HepG2 (cell line): ENCODE measurements around the gene DIP2C. TPM values are rescaled to one million over a fixed set of nuclear protein-coding genes. Genes with fewer than 3 reads are reported as not detected.

Source experiments
- ATAC-seq: fragments of 200-7000 bp; cut with Tn5 transposase; 3 replicates; pipeline ENCODE4 v1.9.1; 2020; ENCODE audit warnings: mild to moderate bottlenecking, moderate library complexity
- BruUV-seq: library from RNA; stranded (reverse); fragments of 400-500 nt; replicated peaks from 2 replicates; lab custom pipeline; 2021; lab: Mats Ljungman, UMichigan
- CTCF ChIA-PET: fragments of 300-600 bp; formaldehyde crosslinking; extraction: SDS; loops from one replicate; lab custom pipeline; 2021; ENCODE audit warnings: low total read pairs, inconsistent platforms, low intra/inter-chr PET ratio; lab: Yijun Ruan, JAX
- POLR2A ChIA-PET: fragments of 350-600 bp; sonication (Branson Sonifier 250); formaldehyde crosslinking; loops from one replicate; lab custom pipeline; 2020; ENCODE audit warnings: antibody characterized with exemption, inconsistent platforms; lab: Yijun Ruan, JAX
- DNase-seq: peaks from one replicate; pipeline ENCODE4 v3.0.0-alpha.2; 2015; ENCODE audit warnings: low spot score
- FAIRE-seq: peaks from 3 replicates; lab custom pipeline; 2011; peaks lifted over from hg19 to GRCh38; lab: Jason Lieb, UNC
- H2AFZ ChIP-seq: one replicate; pipeline ENCODE4 v1.6.1; 2011; ENCODE audit warnings: low read length, inconsistent platforms
- H3K27ac ChIP-seq: fragments of 300-600 bp; 3 replicates; pipeline ENCODE4 v1.8.0; 2011; ENCODE audit warnings: mixed run types, mild to moderate bottlenecking, mixed read lengths, low read length, inconsistent platforms; ENCODE audit not compliant: insufficient read depth; ENCODE audit errors: extremely low read length
- H3K27me3 ChIP-seq, 2 experiments: fragments of 200-600 bp in 1 of 2; 2 replicates in 1 of 2; 3 replicates in 1 of 2; pipeline versions ENCODE4 v1.6.0 to v1.8.0; 2011; ENCODE audit warnings: low read length in 2 of 2, mild to moderate bottlenecking in 2 of 2, moderate library complexity in 2 of 2, inconsistent platforms in 1 of 2; ENCODE audit not compliant: insufficient read depth in 2 of 2, control insufficient read depth in 1 of 2
- H3K36me3 ChIP-seq, 2 experiments: fragments of 200-600 bp in 1 of 2; replicated peaks in 1 of 2; 2 replicates in 1 of 2; 3 replicates in 1 of 2; pipeline versions ENCODE4 v1.5.1 to v1.8.0; 2011; ENCODE audit warnings: low read length in 2 of 2, inconsistent platforms in 1 of 2; ENCODE audit not compliant: insufficient read depth in 2 of 2, control insufficient read depth in 1 of 2
- H3K4me1 ChIP-seq: 2 replicates; pipeline ENCODE4 v1.5.1; 2012; ENCODE audit warnings: low read length, inconsistent platforms; ENCODE audit not compliant: insufficient read depth
- H3K4me2 ChIP-seq: 2 replicates; pipeline ENCODE4 v1.6.0; 2011; ENCODE audit warnings: low read depth, low read length, inconsistent platforms
- H3K4me3 ChIP-seq, 3 experiments: fragments of 200-600 bp in 1 of 3; sonication (generic), shearing (Covaris generic) in 1 of 3; replicated peaks in 1 of 3; 2 replicates each; pipeline ENCODE4 v1.5.1; 2011 to 2016; ENCODE audit warnings: low read length in 3 of 3, inconsistent platforms in 2 of 3, low read depth in 2 of 3, mild to moderate bottlenecking in 2 of 3, control low read depth in 1 of 3, mixed read lengths in 1 of 3; ENCODE audit not compliant: insufficient read depth in 1 of 3
- H3K79me2 ChIP-seq: one replicate; pipeline ENCODE4 v1.6.1; 2011; ENCODE audit warnings: low read length, inconsistent platforms; ENCODE audit not compliant: insufficient read depth
- H3K9ac ChIP-seq: 2 replicates; pipeline ENCODE4 v1.6.0; 2011; ENCODE audit warnings: mild to moderate bottlenecking, low read depth, low read length, inconsistent platforms; ENCODE audit not compliant: insufficient read depth
- H3K9me3 ChIP-seq: 2 replicates; pipeline ENCODE4 v1.5.1; 2012; ENCODE audit warnings: mild to moderate bottlenecking, low read length
- H4K20me1 ChIP-seq: 2 replicates; pipeline ENCODE4 v1.6.0; 2011; ENCODE audit warnings: inconsistent platforms, mild to moderate bottlenecking, low read length, moderate library complexity; ENCODE audit not compliant: insufficient read depth
- CBX5 ChIP-seq: sonication (generic); formaldehyde crosslinking; IDR thresholded peaks from 2 replicates; pipeline ENCODE4 v1.4.0; 2020; ENCODE audit warnings: missing genetic modification reagents, borderline replicate concordance
- HNRNPK ChIP-seq: fragments of 200-400 bp; formaldehyde crosslinking; IDR thresholded peaks from 2 replicates; pipeline ENCODE4 v1.6.1; 2018; ENCODE audit warnings: low read length, low read depth, moderate library complexity, mild to moderate bottlenecking; ENCODE audit not compliant: poor library complexity, severe bottlenecking
- NR2F1 ChIP-seq, 2 experiments: fragments of 450-650 bp in 1 of 2; formaldehyde crosslinking in 1 of 2; IDR thresholded peaks; 2 replicates each; pipeline versions ENCODE4 v1.5.0 to v1.6.1; 2016 to 2020; ENCODE audit warnings: mild to moderate bottlenecking in 1 of 2, missing compliant biosample characterization in 1 of 2, missing genetic modification reagents in 1 of 2, moderate library complexity in 1 of 2
- SMARCE1 ChIP-seq: fragments of 450-650 bp; IDR thresholded peaks from 2 replicates; pipeline ENCODE4 v1.6.1; 2017; ENCODE audit warnings: borderline replicate concordance
- YEATS4 ChIP-seq: sonication (generic); formaldehyde crosslinking; IDR thresholded peaks from 2 replicates; pipeline ENCODE4 v1.4.0; 2020; ENCODE audit warnings: missing genetic modification reagents, borderline replicate concordance
- ZC3H13 ChIP-seq: sonication (generic); formaldehyde crosslinking; IDR thresholded peaks from 2 replicates; pipeline ENCODE4 v1.8.1; 2023; ENCODE audit warnings: mild to moderate bottlenecking, missing genetic modification reagents, moderate library complexity
- ZNF136 ChIP-seq: sonication (generic); formaldehyde crosslinking; IDR thresholded peaks from 2 replicates; pipeline ENCODE4 v1.8.1; 2022; ENCODE audit warnings: low read depth, mild to moderate bottlenecking, moderate library complexity, missing genetic modification reagents
- ZNF224 ChIP-seq: sonication (generic); formaldehyde crosslinking; IDR thresholded peaks from 2 replicates; pipeline ENCODE4 v1.5.0; 2020; ENCODE audit warnings: mild to moderate bottlenecking, missing genetic modification reagents
- ZNF263 ChIP-seq: sonication (generic); formaldehyde crosslinking; IDR thresholded peaks from 2 replicates; pipeline ENCODE4 v1.4.0; 2020; ENCODE audit warnings: missing genetic modification reagents
- WGBS: methylation state at CpG from one replicate; pipeline ENCODE4 v1.1.6; 2017; ENCODE audit warnings: low lambda C conversion rate; 5-methylcytosine and 5-hydroxymethylcytosine counted together
- in situ Hi-C: cut with HindIII; loops from 2 replicates; pipeline ENCODE4 v1.10.0; 2017; ENCODE audit warnings: low pct_unique_long_range_greater_than_20kb; ENCODE audit not compliant: extremely low pct_ligation_motif_present
- intact Hi-C: fragments of 100-400 bp; cut with micrococcal nuclease; formaldehyde crosslinking; loops from one replicate; pipeline ENCODE4 v1.10.0; 2022; ENCODE audit not compliant: unreplicated experiment
- polyA plus RNA-seq, 8 experiments: library from polyadenylated mRNA; depleted of rRNA in 3 of 8; stranded (reverse) in 7 of 8; unstranded in 1 of 8; fragments of >200 nt; fragmentation: Illumina TruSeq in 4 of 8; extraction: Trizol in 4 of 8; gene quantifications; 2 replicates each; pipeline versions ENCODE4 v1.2.1 to v1.2.3, GENCODE V29; 2011 to 2016; ENCODE audit warnings: low read depth in 4 of 8, missing spikeins in 1 of 8, mixed read lengths in 1 of 8; ENCODE audit not compliant: insufficient read depth in 1 of 8
- total RNA-seq, 5 experiments: library from RNA; depleted of rRNA; stranded (reverse); fragments of >200 nt; fragmentation: Illumina TruSeq; extraction: Trizol; gene quantifications; 2 replicates each; pipeline ENCODE4 v1.2.3, GENCODE V29; 2016; ENCODE audit warnings: low read depth in 1 of 5
- TF ChIP-seq, protein P1 (sequence below): sonication (generic); formaldehyde crosslinking; IDR thresholded peaks from 2 replicates; pipeline ENCODE4 v1.5.0; 2020; ENCODE audit warnings: missing genetic modification reagents, mild to moderate bottlenecking, borderline replicate concordance
- TF ChIP-seq, protein P2 (sequence below): sonication (generic); formaldehyde crosslinking; IDR thresholded peaks from 2 replicates; pipeline ENCODE4 v1.5.0; 2020; ENCODE audit warnings: mild to moderate bottlenecking, missing genetic modification reagents, borderline replicate concordance

DIP2C gene
- total and polyA plus RNA-seq, 2 of the 13 experiments (the other 11 are each of a cell fraction or from before 2014, with no cell fraction given): 2.2 to 2.7 TPM

DNA sequence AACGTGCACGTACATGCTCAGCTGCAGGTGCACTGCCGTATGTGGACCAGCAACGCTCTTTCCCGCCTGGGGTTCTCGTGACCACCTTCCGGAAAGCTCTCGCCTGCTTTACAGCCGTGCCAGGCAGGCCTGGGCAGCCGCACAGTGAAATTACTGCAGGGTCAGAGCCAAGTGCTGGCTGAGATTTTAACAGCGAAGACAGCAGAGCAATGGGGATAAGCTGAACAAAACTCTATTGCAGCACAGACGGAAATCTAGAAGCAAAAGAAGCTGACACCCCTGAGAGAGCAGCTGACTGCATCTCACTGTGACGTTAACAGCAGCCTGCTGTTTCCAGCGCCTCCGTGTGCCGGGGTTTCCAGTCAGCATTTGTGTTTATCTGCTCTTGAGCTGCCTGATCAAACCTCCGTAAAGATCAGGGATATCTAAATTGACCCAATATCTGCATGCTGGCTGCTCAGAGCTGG, 179.0 kb downstream of the DIP2C start:
- H3K4me2 ChIP-seq: no peak overlapping the region
- FAIRE-seq: no peak
- 93% methylated on average over 14 of the region's 17 CpGs for WGBS
- BruUV-seq: no TSS peak
- no peaks in the 10 kb centered on the region; the same call in none of the 2 replicates for H4K20me1 ChIP-seq
- H3K9me3 ChIP-seq: no peaks in the 10 kb centered on the region
- H3K9ac ChIP-seq: no peak overlapping the region
- H3K4me3 ChIP-seq: no peak overlapping the region
- ATAC-seq: no peak
- no peaks in the 10 kb centered on the region for H3K27me3 ChIP-seq
- no peak overlapping the region for H3K27ac ChIP-seq
- H3K36me3 ChIP-seq: no peaks in the 10 kb centered on the region
- peaks cover 26% of the 10 kb centered on the region for H3K4me1 ChIP-seq
- no peak overlapping the region for H2AFZ ChIP-seq
- ChIA-PET POLR2A (no interaction called here), CTCF (interaction anchor here (1.3 to 1.6 kb wide), 4 partner anchors 274 to 300 kb away, joined by 3 to 14 read pairs (median 6); no protein-coding TSS in a partner anchor)
- no peaks in the 10 kb centered on the region for H3K79me2 ChIP-seq
- TF ChIP-seq CBX5 (CRISPR knock-in tag) (no peak), ZNF263 (CRISPR knock-in tag) (no peak), ZC3H13 (no peak), ZNF136 (CRISPR knock-in tag) (no peak), SMARCE1 (no peak)
- TF ChIP-seq, protein P1, sequence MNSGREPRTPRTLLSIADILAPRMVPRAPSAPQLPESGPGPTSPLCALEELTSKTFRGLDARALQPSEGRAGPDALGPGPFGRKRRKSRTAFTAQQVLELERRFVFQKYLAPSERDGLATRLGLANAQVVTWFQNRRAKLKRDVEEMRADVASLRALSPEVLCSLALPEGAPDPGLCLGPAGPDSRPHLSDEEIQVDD (CRISPR knock-in tag): no peak
- intact Hi-C loops: no loop called here
- DNase-seq: no peak
- in situ Hi-C loops: loop anchor here (5.0 kb wide), 1 partner anchor 277 kb away; no protein-coding TSS in a partner anchor

DNA sequence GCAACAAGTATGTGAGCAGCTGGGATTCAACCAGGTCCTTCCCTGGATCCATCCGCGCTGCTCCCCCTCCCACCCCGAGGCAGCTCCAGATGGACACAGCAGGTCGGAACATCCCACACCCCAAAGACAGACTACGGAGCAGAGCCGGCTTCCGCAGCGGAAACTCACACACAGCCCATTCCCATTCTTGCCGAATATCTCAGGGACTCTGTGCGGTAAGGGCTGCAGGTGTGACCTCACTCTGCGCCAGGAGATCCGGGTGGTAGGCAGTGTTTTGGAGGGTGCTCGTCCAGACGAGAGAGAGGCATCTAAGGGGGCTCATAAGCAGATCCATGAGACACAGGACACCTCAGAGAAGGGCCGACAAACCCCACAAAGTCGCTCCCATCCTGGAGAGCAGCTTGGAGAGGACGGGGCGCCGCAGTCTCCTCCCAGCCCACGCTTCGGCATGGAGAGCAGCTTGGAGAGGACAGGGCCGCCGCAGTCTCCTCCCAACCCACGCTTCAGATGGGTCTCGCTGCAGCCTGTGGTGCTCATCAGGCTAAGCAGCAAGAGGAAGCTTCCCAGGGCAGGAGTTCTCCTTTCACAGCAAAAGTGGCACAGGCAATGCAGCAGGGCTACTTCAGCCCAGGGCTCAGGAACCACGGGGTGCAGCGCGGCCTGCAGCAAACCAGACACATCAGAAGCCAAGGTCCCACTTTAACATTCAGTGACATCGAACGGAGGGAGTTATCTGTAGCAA, 179.9 kb downstream of the DIP2C start:
- ChIA-PET CTCF (no interaction called here), POLR2A (no interaction called here)
- Histone ChIP-seq H3K27ac (no peak overlapping the region), H3K79me2 (no peaks in the 10 kb centered on the region), H4K20me1 (no peaks in the 10 kb centered on the region; the same call in none of the 2 replicates), H3K4me1 (peaks cover 21% of the 10 kb centered on the region), H3K9ac (no peak overlapping the region), H3K4me3 (no peak overlapping the region), H3K9me3 (no peaks in the 10 kb centered on the region), H3K36me3 (no peaks in the 10 kb centered on the region), H3K4me2 (no peak overlapping the region), H3K27me3 (no peaks in the 10 kb centered on the region), H2AFZ (no peak overlapping the region)
- no peak for FAIRE-seq
- 94% methylated on average over 19 of the region's 30 CpGs for WGBS
- no TSS peak for BruUV-seq
- no peak for DNase-seq
- no peak for ATAC-seq
- intact Hi-C loops (no loop called here), in situ Hi-C loops (loop anchor here (5.0 kb wide), 1 partner anchor 278 kb away; no protein-coding TSS in a partner anchor)
- TF ChIP-seq HNRNPK (no peak), NR2F1 (CRISPR knock-in tag; IDR thresholded peaks at IDR 0.05) (no peak), YEATS4 (CRISPR knock-in tag) (no peak), ZNF224 (CRISPR knock-in tag) (no peak)
- TF ChIP-seq, protein P2, sequence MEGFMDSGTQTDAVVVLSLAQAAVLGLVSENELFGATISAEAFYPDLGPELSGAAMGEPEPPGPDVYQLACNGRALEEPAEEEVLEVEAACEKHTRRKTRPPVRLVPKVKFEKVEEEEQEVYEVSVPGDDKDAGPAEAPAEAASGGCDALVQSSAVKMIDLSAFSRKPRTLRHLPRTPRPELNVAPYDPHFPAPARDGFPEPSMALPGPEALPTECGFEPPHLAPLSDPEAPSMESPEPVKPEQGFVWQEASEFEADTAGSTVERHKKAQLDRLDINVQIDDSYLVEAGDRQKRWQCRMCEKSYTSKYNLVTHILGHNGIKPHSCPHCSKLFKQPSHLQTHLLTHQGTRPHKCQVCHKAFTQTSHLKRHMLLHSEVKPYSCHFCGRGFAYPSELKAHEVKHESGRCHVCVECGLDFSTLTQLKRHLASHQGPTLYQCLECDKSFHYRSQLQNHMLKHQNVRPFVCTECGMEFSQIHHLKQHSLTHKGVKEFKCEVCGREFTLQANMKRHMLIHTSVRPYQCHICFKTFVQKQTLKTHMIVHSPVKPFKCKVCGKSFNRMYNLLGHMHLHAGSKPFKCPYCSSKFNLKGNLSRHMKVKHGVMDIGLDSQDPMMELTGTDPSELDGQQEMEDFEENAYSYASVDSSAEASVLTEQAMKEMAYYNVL: no peak
